HepG2 (cell line): Measurements from ENCODE around the gene SNPH.

Experiments used
- CHD4 ChIP-seq: fragments of 200-600 bp; sonication (generic); IDR thresholded peaks from 2 replicates; pipeline ENCODE4 v1.7.0; 2017; ENCODE audit warnings: mild to moderate bottlenecking, low read length, borderline replicate concordance
- ELF1 ChIP-seq: sonication (generic); formaldehyde crosslinking; IDR thresholded peaks from 2 replicates; pipeline ENCODE4 v1.4.0; 2020; ENCODE audit warnings: missing genetic modification reagents
- MYC ChIP-seq: sonication (generic); formaldehyde crosslinking; IDR thresholded peaks from 2 replicates; pipeline ENCODE4 v1.9.0; 2021; ENCODE audit warnings: missing genetic modification reagents, borderline replicate concordance
- NFYB ChIP-seq: sonication (generic); formaldehyde crosslinking; IDR thresholded peaks from 2 replicates; pipeline ENCODE4 v1.4.0; 2020; ENCODE audit warnings: missing genetic modification reagents
- POLR2AphosphoS5 ChIP-seq: IDR thresholded peaks from 2 replicates; pipeline ENCODE4 v1.6.1; 2012; ENCODE audit warnings: low read depth, low read length
- SUZ12 ChIP-seq: fragments of 150-350 bp; IDR thresholded peaks from 2 replicates; pipeline ENCODE4 v1.6.1; 2014; ENCODE audit warnings: low read depth, low read length
- ZNF616 ChIP-seq: sonication (generic); formaldehyde crosslinking; IDR thresholded peaks from 2 replicates; pipeline ENCODE4 v1.5.0; 2020; ENCODE audit warnings: low read depth, mild to moderate bottlenecking, missing genetic modification reagents
- ZNF879 ChIP-seq: sonication (generic); formaldehyde crosslinking; IDR thresholded peaks from 2 replicates; pipeline ENCODE4 v1.8.1; 2023; ENCODE audit warnings: missing genetic modification reagents
- TF ChIP-seq, protein P1 (sequence below): fragments of 450-650 bp; IDR thresholded peaks from 2 replicates; pipeline ENCODE4 v1.6.1; 2016

DNA sequence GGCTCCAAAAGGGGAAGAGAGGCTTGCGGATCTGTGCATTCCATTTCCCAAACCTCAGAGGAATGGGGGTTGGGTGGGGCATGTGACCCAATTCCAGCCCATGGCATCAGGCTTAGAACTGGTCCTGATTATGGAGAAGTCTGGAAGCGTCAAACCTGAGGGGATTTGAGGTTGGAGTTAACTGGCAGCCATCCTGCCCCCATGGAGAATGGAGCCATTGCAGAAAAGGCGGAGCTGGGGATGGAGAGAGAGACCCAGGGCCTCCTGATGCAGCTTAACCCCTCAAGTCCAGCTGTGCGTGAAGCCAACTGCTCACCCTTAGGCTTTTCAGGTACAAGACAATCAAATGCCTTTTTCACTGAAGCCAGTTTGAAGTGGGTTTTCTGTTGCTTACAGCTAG is 72.7 kb downstream of the SNPH start:
- TF ChIP-seq ELF1 (CRISPR knock-in tag) (no peak), ZNF879 (CRISPR knock-in tag) (no peak), MYC (CRISPR knock-in tag) (no peak), POLR2AphosphoS5 (no peak), SUZ12 (no peak), ZNF616 (CRISPR knock-in tag) (no peak), NFYB (CRISPR knock-in tag) (no peak), CHD4 (no peak)
- TF ChIP-seq, protein P1, sequence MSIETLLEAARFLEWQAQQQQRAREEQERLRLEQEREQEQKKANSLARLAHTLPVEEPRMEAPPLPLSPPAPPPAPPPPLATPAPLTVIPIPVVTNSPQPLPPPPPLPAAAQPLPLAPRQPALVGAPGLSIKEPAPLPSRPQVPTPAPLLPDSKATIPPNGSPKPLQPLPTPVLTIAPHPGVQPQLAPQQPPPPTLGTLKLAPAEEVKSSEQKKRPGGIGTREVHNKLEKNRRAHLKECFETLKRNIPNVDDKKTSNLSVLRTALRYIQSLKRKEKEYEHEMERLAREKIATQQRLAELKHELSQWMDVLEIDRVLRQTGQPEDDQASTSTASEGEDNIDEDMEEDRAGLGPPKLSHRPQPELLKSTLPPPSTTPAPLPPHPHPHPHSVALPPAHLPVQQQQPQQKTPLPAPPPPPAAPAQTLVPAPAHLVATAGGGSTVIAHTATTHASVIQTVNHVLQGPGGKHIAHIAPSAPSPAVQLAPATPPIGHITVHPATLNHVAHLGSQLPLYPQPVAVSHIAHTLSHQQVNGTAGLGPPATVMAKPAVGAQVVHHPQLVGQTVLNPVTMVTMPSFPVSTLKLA: no peak
